Islet of Langerhans (tissue), 1 donor: Measurements from ENCODE around the gene SRSF3.
"Not testable (repeated sequence)": the region's sequence is repeated elsewhere in the genome, so short reads cannot be mapped to it uniquely, and the experiment has no call there.

Experiments used
- FAIRE-seq: peaks from one replicate; lab custom pipeline; 2011; peaks lifted over from hg19 to GRCh38; lab: Jason Lieb, UNC

SRSF3 gene

DNA sequence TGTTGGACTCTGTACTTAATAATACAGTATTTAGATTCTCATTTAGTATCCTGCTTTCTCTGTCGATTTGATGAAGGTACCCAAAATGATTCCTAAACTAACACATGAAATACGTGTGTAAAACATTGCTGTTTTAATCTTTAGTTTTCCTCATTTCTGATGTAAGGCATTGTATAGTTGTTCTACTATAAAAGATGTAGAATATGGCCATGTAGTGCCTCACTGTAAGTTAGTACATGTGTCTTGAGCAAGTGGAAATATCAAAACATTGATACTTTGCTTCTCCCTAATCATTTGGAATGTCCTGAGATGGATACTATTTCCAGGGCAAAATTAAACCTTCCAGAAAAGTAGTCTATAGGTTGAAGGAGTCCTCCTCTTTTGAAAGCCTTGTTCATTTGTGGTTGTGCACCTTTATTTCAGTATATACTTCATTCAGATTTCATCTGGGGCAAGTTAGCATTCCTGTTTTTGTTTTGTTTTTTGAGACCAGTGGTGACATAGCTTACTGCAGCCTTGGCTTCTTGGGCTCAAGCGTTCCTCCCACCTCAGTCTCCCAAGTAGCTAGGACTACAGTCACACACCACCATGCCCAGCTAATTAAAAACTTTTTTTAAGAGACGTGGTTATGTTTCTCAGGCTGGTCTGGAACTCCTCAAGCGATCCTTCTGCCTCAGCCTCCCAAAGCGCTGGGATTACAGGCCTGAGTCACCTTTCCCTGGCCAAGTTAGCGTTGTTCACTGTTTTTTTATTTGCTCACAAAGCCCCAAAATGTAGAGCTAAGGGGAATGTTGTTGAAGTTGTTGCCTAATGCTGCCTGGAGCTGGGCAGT is 11.6 kb downstream of the SRSF3 start:
- no peak for FAIRE-seq

DNA sequence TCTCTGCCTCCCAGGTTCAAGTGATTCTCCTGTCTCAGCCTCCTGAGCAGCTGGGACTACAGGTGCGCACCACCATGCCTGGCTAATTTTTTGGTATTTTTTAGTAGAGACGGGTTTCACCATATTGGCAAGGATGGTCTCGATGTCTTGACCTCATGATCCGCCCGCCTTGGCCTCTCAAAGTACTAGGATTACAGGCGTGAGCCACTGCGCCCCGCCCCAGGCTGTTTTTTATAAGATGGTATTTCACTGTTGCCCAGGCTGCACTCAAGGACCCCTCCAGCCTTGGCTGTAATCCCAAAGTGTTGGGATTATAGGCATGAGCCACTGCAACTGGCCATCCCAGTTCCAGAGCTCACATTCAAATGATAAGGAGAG is 13.1 kb downstream of the SRSF3 start:
- not testable (repeated sequence) for FAIRE-seq

DNA sequence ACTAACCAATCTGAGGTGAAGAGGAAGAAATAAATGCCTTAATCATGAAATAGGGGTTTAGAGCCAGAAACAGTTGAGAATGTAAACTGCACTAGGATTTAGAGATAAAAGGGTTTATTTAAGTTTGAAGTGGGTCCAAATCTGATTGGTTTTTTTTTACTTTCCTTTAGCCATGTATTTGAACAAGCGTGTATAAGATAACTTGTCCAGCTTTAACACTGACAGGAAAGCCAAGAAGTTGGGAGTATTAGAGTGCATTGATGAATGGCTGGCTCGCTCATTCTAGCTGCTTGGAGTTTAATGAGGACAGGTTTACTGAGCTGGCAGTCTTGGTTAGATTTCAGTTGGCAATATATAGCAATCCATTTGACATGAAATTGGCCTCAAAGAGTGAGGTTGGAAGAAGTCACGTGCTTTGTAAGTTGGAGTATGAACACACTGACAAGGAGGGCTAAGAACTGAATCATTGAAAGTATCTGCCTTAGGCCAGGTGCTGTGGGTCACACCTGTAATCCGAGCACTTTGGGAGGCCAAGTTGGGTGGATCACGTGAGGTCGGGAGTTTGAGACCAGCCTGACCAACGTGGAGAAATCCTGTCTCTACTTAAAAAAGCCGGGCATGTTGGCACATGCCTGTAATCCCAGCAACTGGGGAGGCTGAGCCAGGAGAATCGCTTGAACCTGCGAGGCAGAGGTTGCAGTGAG is 13.7 kb downstream of the SRSF3 start:
- FAIRE-seq, result no peak

DNA sequence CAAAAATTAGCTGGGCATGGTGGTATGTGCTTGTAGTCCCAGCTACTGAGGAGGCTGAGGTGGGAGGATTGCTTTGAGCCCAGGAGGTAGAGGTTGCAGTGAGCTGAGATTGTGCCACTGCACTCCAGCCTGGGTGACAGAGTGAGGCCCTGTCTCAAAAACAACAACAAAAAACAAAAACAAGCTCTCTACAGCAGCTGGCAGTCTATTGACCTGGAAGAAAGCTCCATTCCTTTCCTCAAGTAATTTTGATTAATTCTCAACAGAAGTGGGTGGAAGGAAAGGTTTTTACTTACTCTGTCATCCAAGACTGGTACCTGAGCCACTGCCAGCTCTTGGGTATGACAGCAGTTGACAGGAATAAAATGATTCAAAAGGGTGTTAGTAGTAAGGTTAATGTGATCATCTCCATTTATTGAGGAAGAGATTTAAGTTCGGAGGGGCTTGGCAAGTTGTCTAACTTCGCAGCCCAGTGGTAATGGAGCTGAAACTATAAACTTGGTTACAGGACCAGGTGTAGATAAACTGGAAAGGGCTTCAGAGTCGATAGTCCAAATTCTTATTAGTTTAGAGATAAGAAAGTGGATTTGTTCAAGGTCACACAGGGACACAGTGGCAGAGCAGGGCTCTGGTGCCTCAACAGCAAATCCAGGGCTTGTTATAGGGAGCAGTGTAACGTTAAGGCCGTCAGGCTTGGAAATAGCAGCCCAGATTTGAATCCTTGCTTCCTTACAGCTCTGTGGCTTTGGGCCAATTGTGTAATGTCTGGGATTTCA is 14.8 kb downstream of the SRSF3 start:
- FAIRE-seq, result no peak

DNA sequence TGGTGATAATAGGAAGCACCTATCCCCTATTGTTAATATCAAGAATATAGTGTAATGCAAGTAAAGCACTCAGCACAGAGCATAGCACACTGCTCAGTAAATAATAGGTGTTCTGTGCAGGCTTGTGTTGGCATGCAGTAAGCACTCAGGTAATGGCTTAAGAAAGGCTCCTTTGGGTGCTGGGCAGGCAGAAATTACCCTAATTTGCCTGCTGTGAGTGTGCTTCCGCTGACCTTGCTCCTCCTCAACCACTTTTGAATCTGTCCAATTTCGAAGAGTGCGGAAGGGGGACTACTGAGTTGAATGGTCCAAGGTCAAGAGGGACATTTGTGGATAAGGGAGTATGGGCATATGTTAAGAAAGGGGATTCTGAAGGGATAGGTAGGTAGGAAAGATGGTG is 15.4 kb downstream of the SRSF3 start:
- FAIRE-seq, result no peak

DNA sequence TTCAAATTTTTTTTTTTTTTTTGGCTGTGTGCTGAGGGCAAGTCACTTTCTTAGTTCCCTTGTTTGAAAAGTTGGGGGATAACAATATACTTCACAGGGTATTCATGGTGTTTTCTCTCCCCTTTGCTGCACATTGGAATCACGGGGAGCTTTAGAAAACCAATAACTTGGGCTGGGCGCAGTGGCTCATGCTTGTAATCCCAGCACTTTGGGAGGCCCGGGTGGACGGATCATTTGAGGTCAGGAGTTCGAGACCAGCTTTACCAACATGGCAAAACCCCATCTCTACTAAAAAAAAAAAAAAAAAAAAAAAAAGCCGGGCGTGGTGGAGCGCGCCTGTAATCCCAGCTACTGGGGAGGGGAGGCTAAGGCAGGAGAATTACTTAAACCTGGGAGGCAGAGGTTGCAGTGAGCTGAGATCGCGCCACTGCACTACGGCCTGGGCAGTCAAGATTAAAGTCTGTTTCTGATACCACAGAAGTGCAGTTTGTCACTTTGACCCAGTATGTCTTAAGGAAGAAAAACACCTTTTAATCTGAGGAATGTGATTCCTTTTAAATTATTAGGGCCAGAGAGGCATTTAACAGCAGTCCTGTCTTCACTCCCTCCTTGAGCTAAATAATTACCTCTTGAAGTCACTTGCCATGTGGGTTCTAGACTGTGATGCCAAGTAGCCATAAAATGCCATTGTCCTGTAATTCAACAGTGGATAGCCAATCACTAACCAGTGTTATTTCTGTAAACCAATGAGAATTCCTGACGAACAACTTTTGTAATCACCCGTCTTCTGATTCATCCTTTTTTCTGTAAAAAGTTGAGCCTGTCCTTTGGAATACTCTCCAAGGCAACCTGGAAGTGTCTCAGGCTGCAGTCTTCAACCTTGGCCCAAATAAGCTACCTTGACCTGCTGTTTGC is 16.1 kb downstream of the SRSF3 start:
- FAIRE-seq, result no peak

DNA sequence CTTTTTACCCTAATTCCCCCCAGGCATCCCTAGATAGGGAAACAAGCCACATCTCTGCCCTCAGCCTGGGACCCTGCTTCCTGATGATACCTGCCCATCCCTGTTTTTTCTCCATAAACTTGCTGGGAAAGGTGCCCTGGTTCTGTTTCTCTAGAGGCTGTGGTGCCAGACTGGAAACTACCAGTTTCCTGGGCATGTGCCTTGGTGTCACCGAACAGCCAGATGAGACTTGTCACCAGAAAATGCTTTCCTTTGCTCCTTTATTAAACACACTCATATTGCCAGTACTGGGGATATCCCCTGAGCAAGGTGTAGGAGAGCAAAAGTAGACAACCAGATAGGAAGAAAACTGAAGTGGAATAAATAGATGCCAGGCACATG is 16.8 kb downstream of the SRSF3 start:
- no peak for FAIRE-seq

DNA sequence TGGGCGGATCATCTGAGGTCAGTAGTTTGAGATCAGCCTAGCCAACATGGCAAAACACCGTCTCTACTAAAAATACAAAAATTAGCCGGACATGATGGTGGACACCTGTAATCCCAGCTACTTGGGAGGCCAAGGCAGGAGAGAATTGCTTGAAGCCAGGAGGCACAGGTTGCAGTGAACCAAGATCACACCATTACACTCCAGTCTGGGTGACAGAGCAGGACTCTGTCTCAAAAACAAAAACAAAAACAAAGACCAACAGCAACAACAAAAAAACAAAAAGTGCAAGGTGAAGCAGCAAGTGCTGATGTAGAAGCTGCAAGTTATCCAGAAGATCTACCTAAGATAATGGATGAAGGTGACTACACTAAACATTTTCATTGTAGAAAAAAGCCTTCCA is 17.5 kb downstream of the SRSF3 start:
- not testable (repeated sequence) for FAIRE-seq

DNA sequence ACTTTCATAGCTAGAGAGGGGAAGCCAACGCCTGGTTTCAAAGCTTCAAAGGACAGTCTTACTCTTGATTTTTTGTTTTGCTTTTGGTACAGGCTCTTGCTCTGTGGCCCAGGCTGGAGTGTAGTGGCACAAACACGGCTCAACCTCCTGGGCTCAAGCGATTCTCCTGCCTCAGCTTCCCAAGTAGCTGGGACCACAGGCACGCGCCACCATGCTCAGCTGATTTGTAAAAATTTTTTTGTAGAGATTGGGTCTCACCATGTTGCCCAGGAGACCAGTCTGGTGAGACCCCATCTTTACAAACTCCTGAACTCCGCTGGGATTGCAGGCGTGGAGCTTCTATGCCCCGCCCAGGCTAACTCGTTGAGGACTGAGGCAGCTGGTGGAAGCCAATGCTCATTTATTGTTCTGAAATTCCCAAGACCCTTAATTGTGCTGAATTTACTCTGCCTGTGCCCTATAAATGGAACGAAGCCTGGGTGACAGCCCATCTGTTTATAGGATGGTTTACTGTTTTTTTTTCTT is 18.0 kb downstream of the SRSF3 start:
- FAIRE-seq, result no peak

DNA sequence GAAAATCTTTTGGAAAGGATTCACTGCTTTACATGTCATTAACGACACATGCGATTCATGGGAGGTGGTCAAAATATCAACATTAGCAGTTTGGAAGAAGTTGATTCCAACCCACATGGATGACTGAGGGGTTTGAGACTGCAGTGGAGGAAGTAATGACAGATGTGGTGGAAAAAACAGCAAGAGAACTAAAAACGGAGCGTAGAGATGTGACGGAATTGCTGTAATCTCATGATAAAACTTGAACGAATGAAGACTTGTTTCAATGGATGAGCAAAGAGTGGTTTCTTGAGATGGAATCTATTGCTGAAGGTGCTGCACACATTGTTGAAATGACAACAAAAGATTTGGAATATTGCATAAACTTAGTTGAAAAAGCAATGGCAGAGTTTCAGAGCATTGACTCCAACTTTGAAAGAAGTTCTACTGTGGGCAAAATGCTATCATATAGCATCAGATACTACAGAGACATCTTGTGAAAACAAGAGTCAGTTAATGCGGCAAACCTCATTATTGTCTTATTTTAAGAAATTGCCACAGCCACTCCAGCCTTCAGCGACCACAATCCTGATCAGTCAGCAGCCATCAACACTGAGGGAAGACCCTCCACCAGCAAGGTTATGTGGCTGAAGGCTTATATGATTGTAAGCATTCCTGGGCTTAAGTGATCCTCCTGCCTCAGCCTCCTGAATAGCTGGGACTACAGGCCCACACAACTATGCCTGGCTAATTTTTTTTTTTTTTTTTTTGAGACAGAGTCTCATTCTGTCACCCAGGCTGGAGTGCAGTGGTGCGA is 19.2 kb downstream of the SRSF3 start:
- FAIRE-seq, result no peak

DNA sequence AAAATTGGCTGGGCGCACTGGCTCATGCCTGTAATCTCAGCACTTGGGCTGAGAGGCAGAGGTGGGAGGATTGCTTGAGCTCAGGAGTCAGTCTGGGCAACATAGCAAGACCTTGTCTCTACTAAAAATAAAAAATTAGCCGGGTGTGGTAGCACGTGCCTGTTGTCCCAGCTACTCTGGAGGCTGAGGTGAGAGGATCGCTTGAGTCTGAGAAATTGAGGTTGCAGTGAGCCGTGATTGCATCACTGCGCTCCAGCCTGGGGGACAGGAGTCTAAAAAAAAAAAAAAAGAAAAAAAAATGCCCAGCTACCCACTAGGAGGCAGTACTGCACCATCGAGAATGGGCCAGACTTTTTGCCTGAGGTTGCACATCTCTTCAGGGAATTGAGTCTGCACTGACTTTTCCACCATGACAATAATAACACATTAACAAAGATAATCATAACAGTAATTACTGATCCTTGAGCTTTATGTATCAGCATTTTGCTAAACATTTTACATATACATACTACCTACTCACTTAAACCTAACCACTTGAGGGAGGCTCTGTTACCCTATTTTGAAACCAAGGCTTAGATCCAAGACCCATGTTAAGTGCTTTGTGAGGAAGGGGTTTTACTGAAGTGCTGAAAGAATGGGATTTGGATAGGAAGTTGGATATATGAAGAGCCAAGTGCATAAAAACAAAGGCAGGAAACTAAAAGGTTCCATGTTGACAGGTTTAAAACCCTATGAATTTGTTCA is 21.0 kb downstream of the SRSF3 start:
- FAIRE-seq, result no peak

DNA sequence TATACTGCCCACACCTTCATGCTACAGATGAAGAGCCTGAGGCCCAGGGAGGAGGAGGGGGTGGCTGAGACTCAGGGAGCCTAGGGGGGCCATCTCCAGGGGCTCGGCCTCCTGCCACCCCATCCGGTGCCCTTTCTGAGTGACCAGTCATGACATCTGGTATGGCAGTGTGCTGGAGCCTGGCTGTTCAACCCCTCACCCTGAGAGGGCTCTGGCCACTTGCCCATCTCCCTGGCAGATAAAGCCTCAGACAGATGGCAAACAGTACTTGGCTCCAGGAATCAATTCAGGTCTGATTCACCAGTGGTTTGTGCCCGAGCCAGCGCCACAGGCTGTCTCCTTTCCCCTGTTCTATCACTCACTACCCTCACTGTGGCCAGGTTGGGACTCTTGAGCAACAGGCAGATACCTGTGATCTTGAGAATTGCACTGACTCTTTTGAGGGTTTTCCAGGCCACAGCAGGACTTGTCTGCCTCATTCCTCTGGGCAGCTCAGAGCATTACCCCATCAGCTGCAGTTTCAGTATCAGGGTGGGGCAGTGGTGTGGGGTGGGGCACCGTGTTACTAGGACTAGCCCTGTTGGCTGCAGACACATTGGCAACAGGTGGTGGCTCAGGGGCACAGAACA is 22.8 kb downstream of the SRSF3 start:
- FAIRE-seq, result peak; percentile 13

DNA sequence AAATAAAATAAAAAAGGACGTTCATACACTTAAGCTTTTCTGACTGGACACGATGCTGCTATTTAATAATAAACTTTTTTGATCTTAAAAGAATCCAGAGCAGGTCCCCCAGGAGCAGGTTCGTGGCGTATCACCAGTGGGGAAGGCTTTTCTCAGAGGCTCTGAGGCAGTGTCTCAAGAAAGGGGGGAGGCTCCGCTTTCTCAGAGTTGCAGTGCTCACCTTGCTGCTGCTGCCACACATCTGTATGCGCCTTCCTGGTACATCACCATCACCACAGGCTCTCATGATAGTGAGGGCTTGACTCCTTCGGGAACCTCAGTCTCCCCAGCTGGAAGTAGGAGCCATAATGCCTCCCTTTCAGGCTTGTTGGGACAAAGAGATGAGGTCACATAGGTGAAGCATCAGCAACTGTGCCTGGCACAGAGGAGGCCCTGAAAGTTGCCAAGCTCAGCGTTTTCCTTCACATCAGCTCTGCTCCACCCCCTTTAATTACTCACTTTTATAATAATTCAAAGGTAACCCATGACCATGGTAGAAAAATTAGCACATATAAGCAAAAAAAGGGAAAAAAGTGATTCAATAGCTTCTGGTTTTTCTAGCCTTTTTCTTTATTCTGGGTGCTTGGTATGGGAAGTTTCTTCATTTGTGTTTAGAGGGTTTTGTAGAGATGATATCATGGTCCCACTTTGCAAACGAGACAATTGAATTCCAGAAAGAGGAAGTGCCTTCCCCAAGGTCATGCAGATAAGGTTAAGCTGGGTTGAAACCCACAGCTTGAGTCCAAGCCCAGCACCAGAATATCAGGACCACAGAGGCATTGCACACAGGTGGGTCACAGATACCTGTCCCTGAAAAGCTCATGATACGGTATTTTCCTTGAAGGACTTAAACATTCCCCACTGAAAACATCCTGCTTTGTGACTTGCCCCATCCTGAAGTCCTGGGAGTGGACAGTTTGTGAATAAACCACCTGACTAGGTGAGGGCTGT is 24.5 kb downstream of the SRSF3 start:
- no peak for FAIRE-seq

DNA sequence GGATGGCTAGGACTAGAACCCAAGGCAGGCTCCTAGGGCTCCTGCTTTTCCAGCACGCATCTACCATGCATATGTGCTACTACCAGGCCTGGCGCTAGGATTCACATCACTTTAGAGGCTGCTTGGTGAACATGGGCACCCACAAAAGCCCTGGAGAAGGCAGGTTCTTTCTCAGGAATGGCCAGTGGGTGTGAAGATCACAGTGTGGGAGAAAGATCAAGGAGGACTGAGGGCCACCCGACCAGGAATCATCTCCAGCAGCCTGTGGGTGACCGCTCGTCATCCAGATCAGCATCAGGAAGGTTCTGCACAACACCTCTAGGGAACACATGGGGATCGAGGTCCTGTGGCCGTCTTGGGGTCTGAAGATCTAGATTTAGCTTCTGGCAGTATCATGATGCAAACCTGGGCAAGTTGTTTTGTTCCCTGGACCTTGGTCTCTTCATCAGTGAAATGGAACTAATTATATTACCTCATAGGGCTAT is 27.3 kb downstream of the SRSF3 start:
- FAIRE-seq, result no peak

DNA sequence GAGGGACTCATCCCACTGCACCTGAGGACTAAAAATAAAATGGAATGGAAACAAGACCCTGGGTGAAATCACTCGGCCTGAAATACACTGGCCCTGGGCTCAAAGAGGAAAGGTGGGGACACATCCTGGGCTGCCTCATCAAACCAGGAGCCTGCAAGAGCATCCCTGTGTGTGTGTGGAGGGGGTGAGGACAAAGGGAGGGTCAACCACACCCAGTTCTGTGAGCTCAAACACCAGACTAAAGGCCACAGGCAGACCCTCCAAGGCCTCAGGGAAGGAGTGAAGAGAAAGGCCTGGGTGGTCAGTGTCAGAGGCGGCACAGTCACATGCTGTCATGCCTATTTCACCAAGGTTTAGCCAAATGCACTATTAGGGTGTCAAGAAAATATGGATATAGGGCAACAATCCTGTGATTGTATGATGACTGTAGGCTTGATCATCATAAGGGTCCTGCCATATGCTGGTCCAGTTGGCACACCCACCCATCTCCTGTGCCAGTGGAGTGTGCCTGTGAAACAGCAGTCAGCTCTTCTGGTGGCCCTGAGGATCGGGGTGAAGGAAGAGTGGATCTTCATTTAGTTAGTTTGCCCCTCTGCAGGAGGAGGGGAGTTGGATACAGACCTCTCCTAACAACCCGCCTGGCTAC is 28.9 kb downstream of the SRSF3 start:
- FAIRE-seq, result no peak

DNA sequence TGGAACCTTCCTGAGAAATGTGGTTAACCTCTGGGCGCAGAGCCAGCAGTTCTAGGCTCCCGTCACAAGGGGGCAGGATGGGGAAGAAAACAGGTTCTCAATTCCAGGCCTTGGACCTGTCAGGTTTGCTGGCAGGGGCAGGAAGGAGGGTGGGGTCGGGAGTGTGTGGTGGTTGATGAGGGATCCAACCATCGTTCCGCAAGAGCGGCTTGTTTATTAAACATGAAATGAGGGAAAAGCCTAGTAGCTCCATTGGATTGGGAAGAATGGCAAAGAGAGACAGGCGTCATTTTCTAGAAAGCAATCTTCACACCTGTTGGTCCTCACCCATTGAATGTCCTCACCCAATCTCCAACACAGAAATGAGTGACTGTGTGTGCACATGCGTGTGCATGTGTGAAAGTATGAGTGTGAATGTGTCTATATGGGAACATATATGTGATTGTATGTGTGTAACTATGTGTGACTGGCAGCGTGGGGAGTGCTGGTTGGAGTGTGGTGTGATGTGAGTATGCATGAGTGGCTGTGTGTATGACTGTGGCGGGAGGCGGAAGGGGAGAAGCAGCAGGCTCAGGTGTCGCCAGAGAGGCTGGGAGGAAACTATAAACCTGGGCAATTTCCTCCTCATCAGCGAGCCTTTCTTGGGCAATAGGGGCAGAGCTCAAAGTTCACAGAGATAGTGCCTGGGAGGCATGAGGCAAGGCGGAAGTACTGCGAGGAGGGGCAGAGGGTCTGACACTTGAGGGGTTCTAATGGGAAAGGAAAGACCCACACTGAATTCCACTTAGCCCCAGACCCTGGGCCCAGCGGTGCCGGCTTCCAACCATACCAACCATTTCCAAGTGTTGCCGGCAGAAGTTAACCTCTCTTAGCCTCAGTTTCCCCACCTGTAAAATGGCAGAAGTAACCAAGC is 29.6 kb downstream of the SRSF3 start:
- FAIRE-seq, result no peak
